Measurements from ENCODE around the gene HES4. TPM values are rescaled to one million over a fixed set of nuclear protein-coding genes. Genes with fewer than 3 reads are reported as not detected.

The HES4 gene
- total and polyA plus RNA-seq, 10 of the 15 experiments (the other 5 are each of a cell fraction or from before 2014, with no cell fraction given) = 0.44 to 1.7 (median 0.85) TPM; not detected in 5

DNA sequence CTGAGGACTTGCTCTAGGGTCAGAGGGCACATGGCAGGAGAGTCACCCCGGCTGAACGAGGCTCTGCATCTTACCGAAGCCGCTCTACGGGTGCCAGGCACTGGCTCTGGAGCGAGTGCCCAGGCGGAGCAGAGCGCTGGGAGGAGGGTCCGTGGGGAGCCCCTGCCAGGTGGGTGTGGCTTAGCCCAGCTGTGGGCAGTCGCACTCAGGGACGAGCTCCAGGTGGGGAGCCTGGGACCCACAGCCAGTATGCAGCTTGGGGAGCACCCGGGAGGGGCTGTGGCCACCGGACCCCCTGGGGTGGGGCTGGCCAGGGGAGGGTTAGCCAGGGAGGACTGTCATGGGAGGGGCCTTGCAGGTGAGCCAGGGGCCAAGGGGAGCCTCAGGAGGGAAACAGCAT, 23.8 kb upstream of the HES4 start:
- Histone ChIP-seq H3K27me3 (replicated peaks in 1 of 2; ENCODE audit: control insufficient read depth in 2 of 2, insufficient read depth in 2 of 2, low read length in 1 of 2) (no peaks in the 10 kb centered on the region), H3K36me3 (ENCODE audit: control insufficient read depth in 2 of 2, insufficient read depth in 2 of 2, low read length in 1 of 2) (no peaks in the 10 kb centered on the region; a peak in 1 of 4 replicates), H3K4me2 (ENCODE audit: control insufficient read depth, insufficient read depth) (no peak overlapping the region), H4K20me1 (ENCODE audit: control insufficient read depth, insufficient read depth) (no peaks in the 10 kb centered on the region), H3K27ac (ENCODE audit: control insufficient read depth, insufficient read depth) (no peak overlapping the region), H2AFZ (ENCODE audit: control insufficient read depth, low read depth, low read length) (no peak overlapping the region), H3K4me1 (ENCODE audit: control insufficient read depth, insufficient read depth, low read length) (peaks cover 7% of the 10 kb centered on the region), H3K9me3 (replicated peaks; ENCODE audit: control insufficient read depth, insufficient read depth, low read length) (no peaks in the 10 kb centered on the region), H3K4me3 (no peak overlapping the region), H3K9ac (ENCODE audit: control insufficient read depth, insufficient read depth, low read length) (no peak overlapping the region), H3K79me2 (ENCODE audit: control insufficient read depth, insufficient read depth, low read length) (peaks cover 2% of the 10 kb centered on the region; the same call in 1 of the 2 replicates)
- no peak for TF ChIP-seq NR2C2 (IDR thresholded peaks at IDR 0.05; ENCODE audit: borderline replicate concordance, control insufficient read depth, insufficient read length, low read depth)
- no peak for TF ChIP-seq JUNB (IDR thresholded peaks at IDR 0.05)
- no peak for TF ChIP-seq RCOR1 (conservative IDR thresholded peaks at IDR 0.05; ENCODE audit: low read depth, low read length)
- no peak for TF ChIP-seq POU2F2 (IDR thresholded peaks at IDR 0.05; ENCODE audit: borderline replicate concordance, low read depth, low read length)
- TF ChIP-seq SIX5 (IDR thresholded peaks at IDR 0.05; ENCODE audit: low read depth, low read length, severe bottlenecking) = no peak
- no peak for TF ChIP-seq NFYB (IDR thresholded peaks at IDR 0.05; ENCODE audit: insufficient read depth, low read depth, low read length)
- TF ChIP-seq SUZ12 (IDR thresholded peaks at IDR 0.05; ENCODE audit: unreplicated experiment) = no peak
- no peak for TF ChIP-seq NRF1 (conservative IDR thresholded peaks at IDR 0.05; ENCODE audit: low read depth, low read length)
- TF ChIP-seq MYB (IDR thresholded peaks at IDR 0.05; ENCODE audit: borderline replicate concordance, low read depth, low read length) = no peak
- no peak for TF ChIP-seq RBBP5 (conservative IDR thresholded peaks at IDR 0.05)
- TF ChIP-seq RAD21 (IDR thresholded peaks at IDR 0.05; ENCODE audit: insufficient read depth, low read depth, low read length) = no peak
- TF ChIP-seq, protein P1, sequence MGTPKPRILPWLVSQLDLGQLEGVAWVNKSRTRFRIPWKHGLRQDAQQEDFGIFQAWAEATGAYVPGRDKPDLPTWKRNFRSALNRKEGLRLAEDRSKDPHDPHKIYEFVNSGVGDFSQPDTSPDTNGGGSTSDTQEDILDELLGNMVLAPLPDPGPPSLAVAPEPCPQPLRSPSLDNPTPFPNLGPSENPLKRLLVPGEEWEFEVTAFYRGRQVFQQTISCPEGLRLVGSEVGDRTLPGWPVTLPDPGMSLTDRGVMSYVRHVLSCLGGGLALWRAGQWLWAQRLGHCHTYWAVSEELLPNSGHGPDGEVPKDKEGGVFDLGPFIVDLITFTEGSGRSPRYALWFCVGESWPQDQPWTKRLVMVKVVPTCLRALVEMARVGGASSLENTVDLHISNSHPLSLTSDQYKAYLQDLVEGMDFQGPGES (IDR thresholded peaks at IDR 0.05) = no peak
- no peak for TF ChIP-seq WRNIP1 (IDR thresholded peaks at IDR 0.05; ENCODE audit: borderline replicate concordance, low read depth, low read length)
- no peak for TF ChIP-seq ZNF274 (IDR thresholded peaks at IDR 0.05; ENCODE audit: insufficient read depth, insufficient read length)
- TF ChIP-seq SP1 (IDR thresholded peaks at IDR 0.05; ENCODE audit: low read depth, low read length) = no peak
- 84% methylated on average over 11 of the region's 13 CpGs for WGBS (ENCODE audit: insufficient coverage, insufficient replicate concordance, low lambda C conversion rate, missing lambda C conversion rate)
- intact Hi-C loops (cut with micrococcal nuclease; ENCODE audit: unreplicated experiment) = no loop called here
- FAIRE-seq (no peak), DNase-seq (ENCODE audit: low read depth, low spot score) (no peak), ATAC-seq (no peak)
- ChIA-PET POLR2A (interaction anchor here (1.0 kb wide), 1 partner anchor 32 kb away, joined by 3 read pairs; no protein-coding TSS in a partner anchor), SMC1A (ENCODE audit: uncharacterized antibody, unreplicated experiment) (interaction anchor here (1.4 kb wide), 1 partner anchor 9 kb away, joined by 3 read pairs; no protein-coding TSS in a partner anchor), RAD21 (ENCODE audit: unreplicated experiment) (interaction anchor here (1.0 kb wide), 1 partner anchor 41 kb away, joined by 4 read pairs; no protein-coding TSS in a partner anchor), CTCF (interaction anchor here (1.1 to 2.5 kb wide), 3 partner anchors 9 to 39 kb away, joined by 3 to 10 read pairs (median 5); no protein-coding TSS in a partner anchor)
- BruUV-seq (replicated peaks) = no TSS peak
- in situ Hi-C loops (cut with MboI) = loop anchor here (5.0 kb wide), 1 partner anchor 39 kb away; no protein-coding TSS in a partner anchor

All from GM12878 (cell line).